Measurements from ENCODE around the gene ME1. TPM values are rescaled to one million over a fixed set of nuclear protein-coding genes. Genes with fewer than 3 reads are reported as not detected.

The ME1 gene
- total RNA-seq, 2 donors from 2014 or later: 6.4 to 20.3 TPM

DNA sequence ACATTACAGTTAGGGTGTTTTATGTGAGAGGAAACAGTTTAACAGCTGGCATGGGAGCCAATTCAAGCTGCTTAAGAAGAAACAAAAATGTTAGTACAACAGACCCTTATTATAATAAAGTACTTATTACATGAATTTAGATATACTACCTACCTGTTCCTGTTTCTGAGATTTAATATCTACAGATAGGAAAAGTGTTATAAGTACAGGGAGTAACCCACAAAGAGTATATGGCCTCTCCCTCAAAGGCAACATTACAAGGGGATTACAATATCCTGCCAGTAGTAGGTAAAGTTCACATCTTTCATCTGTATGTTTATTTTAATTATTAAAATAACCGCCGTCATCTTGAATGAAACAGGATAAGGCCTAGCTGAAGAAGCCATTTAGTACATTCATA is 1.8 kb upstream of the ME1 start:
- no peak overlapping the region for H3K4me3 ChIP-seq
- WGBS: 87% methylated on average over 2 of the region's 2 CpGs
- TF ChIP-seq POLR2AphosphoS5 (IDR thresholded peaks at IDR 0.05): no peak
- TF ChIP-seq, protein P1, sequence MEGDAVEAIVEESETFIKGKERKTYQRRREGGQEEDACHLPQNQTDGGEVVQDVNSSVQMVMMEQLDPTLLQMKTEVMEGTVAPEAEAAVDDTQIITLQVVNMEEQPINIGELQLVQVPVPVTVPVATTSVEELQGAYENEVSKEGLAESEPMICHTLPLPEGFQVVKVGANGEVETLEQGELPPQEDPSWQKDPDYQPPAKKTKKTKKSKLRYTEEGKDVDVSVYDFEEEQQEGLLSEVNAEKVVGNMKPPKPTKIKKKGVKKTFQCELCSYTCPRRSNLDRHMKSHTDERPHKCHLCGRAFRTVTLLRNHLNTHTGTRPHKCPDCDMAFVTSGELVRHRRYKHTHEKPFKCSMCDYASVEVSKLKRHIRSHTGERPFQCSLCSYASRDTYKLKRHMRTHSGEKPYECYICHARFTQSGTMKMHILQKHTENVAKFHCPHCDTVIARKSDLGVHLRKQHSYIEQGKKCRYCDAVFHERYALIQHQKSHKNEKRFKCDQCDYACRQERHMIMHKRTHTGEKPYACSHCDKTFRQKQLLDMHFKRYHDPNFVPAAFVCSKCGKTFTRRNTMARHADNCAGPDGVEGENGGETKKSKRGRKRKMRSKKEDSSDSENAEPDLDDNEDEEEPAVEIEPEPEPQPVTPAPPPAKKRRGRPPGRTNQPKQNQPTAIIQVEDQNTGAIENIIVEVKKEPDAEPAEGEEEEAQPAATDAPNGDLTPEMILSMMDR (IDR thresholded peaks at IDR 0.05): no peak
- no peak for TF ChIP-seq POLR2A (IDR thresholded peaks at IDR 0.05)
- no peak for DNase-seq (ENCODE audit: low spot score)
- H3K4me1 ChIP-seq (replicated peaks): no peaks in the 10 kb centered on the region
- H3K27ac ChIP-seq: no peak overlapping the region
- no peaks in the 10 kb centered on the region for H3K27me3 ChIP-seq (replicated peaks; ENCODE audit: insufficient read depth)
- no peaks in the 10 kb centered on the region for H3K36me3 ChIP-seq
- H3K9me3 ChIP-seq: no peaks in the 10 kb centered on the region
- intact Hi-C loops (cut with DNase I): no loop called here

DNA sequence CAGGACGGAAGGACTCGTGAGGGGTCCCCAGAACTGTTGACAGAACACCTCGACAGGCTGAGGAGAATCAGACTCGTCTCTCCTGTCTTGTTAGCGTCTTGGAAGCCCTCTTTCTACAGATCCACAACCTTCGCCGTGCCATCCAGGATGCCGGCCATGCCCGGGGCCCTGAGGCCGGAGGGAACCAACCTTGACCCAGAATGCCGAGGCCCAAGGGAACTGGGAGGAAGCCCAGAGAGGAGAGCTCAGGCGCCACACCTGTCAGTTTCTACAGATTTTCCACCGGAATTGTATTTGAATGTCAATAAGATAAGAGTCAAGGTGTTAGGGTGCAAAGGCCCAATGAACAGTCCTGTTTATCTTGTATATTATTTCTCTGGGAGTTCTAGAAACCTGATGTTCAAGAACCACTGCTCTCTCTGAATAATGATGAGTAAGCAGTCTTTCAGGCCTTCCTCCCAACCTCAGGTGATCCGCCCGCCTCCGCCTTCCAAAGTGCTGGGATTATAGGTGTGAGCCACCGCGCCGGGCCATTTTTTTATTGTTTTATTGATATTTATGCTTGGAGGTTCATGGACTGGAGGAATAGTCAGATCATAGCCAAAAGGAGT is 799 bp upstream of the ME1 start:
- TF ChIP-seq POLR2AphosphoS5 (IDR thresholded peaks at IDR 0.05) (no peak), POLR2A (IDR thresholded peaks at IDR 0.05) (no peak)
- TF ChIP-seq, protein P1 (IDR thresholded peaks at IDR 0.05): no peak

DNA sequence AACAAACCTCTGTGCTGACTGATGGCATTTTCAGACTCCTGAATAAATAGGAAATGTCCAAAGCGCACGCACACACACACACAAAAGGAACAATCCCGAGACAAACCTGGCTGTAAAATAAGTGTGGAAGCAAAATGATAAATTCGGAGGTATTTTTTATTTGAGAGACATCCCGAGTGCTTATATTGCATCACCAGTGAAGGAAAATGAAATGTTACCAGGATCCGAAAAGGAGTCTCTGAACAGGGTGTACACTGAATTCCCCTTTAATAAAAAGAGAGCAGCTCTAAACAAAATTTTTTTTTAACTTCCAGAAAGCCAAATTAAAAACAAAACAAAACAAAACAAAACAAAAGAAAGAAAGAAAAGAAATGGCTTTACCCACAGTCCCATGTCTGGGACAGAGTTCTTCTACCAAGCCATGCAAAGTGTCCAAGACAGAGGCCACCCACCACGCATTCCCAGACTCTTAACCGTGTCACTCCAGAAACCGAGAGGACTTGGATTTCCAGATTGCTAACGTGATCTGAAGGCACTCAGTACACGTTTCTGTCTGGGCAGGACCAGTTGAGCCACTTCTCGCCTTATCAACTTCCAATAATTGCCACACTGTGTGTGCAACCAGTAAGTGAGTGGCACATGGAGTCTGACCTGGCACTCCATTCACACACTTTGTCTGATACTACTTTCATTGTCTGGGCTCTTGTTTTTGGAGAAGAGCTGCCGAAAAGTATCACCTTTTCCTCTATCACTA is 817 bp downstream of the ME1 start:
- Histone ChIP-seq H3K27ac (peak overlapping the region; percentile 63 to 65), H3K4me1 (replicated peaks) (no peaks in the 10 kb centered on the region), H3K9me3 (no peaks in the 10 kb centered on the region), H3K4me3 (peak overlapping the region; percentile 53 to 57), H3K36me3 (no peaks in the 10 kb centered on the region), H3K27me3 (replicated peaks; ENCODE audit: insufficient read depth) (no peaks in the 10 kb centered on the region)
- intact Hi-C loops (cut with DNase I): loop anchor here (10.0 kb wide), 1 partner anchor 365 kb away; the partner anchor contains the start of genes DOP1A and UBE3D
- TF ChIP-seq POLR2AphosphoS5 (IDR thresholded peaks at IDR 0.05): peak; percentile 5
- TF ChIP-seq, protein P1 (IDR thresholded peaks at IDR 0.05): no peak
- peak; percentile 15 for DNase-seq (ENCODE audit: low spot score)
- WGBS: 27% methylated on average over 13 of the region's 13 CpGs

More for the DNA sequence above, 799 bp upstream of the ME1 start:
- intact Hi-C loops (cut with DNase I): no loop called here
- H3K27me3 ChIP-seq (replicated peaks; ENCODE audit: insufficient read depth): no peaks in the 10 kb centered on the region
- DNase-seq (ENCODE audit: low spot score): no peak
- H3K4me1 ChIP-seq (replicated peaks): no peaks in the 10 kb centered on the region
- H3K4me3 ChIP-seq: no peak overlapping the region
- WGBS: 91% methylated on average over 17 of the region's 19 CpGs
- H3K9me3 ChIP-seq: no peaks in the 10 kb centered on the region
- H3K27ac ChIP-seq: peak overlapping the region; percentile 63 to 65
- H3K36me3 ChIP-seq: no peaks in the 10 kb centered on the region

DNA sequence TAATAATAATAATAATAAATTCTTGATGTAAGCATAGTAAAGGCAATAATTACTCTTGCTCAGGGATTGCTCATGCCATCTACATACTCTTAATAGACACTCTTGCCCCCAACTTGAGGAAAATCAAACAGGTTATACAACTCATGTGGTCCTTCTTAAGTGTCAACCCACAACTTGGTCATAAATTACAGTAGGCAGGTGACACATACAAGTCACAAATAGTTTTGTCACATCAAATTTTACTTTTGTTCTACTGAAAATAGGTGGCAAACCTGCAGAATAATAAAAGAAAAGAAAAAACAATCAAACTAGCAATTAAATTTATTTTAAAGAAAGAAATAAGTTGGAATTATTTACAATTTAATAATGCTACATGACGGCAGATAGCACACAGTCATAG is 1.6 kb downstream of the ME1 start:
- H3K4me3 ChIP-seq: no peak overlapping the region
- 76% methylated on average over 1 of the region's 1 CpG for WGBS
- H3K36me3 ChIP-seq: no peaks in the 10 kb centered on the region
- no peaks in the 10 kb centered on the region for H3K27me3 ChIP-seq (replicated peaks; ENCODE audit: insufficient read depth)
- intact Hi-C loops (cut with DNase I): loop anchor here (10.0 kb wide), 1 partner anchor 364 kb away; the partner anchor contains the start of genes DOP1A and UBE3D
- H3K9me3 ChIP-seq: no peaks in the 10 kb centered on the region
- DNase-seq (ENCODE audit: low spot score): no peak
- H3K4me1 ChIP-seq (replicated peaks): no peaks in the 10 kb centered on the region
- TF ChIP-seq, protein P1 (IDR thresholded peaks at IDR 0.05): no peak
- TF ChIP-seq POLR2A (IDR thresholded peaks at IDR 0.05) (no peak), POLR2AphosphoS5 (IDR thresholded peaks at IDR 0.05) (no peak)
- no peak overlapping the region for H3K27ac ChIP-seq

Data from prostate gland (tissue), 2 donors.